ENCODE measurements around the gene PARP6.

GRCh38 chr15:72216079-72216478, 56.3 kb downstream of the PARP6 start:
- no peak for TF ChIP-seq CTCF (IDR thresholded peaks at IDR 0.05; ENCODE audit: low read depth, low read length, poor library complexity, severe bottlenecking)
- no peak for TF ChIP-seq EZH2phosphoT487 (IDR thresholded peaks at IDR 0.05; ENCODE audit: borderline replicate concordance, low read length)
